Measurements from ENCODE around the gene TCF7L2.

Gene TCF7L2

DNA sequence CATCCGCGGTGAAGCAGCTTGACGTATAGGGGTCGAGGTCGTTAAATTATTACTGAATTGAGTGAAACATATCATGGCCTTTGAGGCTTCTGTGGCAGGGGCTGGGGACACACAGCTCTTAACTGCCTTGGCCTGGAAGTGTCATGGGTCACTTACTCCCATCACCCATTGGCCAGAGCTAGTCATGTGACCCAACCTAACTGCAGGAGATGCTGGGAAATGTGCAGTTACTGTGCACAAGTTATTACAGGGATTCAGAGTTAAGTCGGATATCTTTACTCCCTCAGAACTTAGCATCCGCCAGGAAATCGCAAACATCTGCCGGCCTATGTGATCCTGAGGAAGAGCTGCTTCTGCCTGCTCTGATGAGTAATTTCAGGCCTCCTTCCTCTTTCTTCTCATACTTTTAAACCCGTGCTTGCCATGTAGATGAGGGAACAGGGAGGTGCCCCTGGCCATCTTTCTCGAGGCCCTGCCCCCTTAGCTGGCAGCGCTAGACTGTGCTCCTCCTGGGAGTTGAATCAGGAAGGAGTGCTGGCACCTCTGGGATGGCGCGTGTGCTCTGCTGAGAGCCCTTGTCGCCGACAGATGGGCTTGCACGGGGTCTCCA lies 203.6 kb downstream of the TCF7L2 start:
- in situ Hi-C loops (cut with MboI; ENCODE audit: low pct_unique_long_range_greater_than_20kb, low sequenced_read_pairs, unreplicated experiment) = no loop called here
- DNase-seq (ENCODE audit: low spot score) = no peak
- TF ChIP-seq, protein P1, sequence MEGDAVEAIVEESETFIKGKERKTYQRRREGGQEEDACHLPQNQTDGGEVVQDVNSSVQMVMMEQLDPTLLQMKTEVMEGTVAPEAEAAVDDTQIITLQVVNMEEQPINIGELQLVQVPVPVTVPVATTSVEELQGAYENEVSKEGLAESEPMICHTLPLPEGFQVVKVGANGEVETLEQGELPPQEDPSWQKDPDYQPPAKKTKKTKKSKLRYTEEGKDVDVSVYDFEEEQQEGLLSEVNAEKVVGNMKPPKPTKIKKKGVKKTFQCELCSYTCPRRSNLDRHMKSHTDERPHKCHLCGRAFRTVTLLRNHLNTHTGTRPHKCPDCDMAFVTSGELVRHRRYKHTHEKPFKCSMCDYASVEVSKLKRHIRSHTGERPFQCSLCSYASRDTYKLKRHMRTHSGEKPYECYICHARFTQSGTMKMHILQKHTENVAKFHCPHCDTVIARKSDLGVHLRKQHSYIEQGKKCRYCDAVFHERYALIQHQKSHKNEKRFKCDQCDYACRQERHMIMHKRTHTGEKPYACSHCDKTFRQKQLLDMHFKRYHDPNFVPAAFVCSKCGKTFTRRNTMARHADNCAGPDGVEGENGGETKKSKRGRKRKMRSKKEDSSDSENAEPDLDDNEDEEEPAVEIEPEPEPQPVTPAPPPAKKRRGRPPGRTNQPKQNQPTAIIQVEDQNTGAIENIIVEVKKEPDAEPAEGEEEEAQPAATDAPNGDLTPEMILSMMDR (IDR thresholded peaks at IDR 0.05; ENCODE audit: extremely low read depth, insufficient read depth, missing control alignments) = no peak

DNA sequence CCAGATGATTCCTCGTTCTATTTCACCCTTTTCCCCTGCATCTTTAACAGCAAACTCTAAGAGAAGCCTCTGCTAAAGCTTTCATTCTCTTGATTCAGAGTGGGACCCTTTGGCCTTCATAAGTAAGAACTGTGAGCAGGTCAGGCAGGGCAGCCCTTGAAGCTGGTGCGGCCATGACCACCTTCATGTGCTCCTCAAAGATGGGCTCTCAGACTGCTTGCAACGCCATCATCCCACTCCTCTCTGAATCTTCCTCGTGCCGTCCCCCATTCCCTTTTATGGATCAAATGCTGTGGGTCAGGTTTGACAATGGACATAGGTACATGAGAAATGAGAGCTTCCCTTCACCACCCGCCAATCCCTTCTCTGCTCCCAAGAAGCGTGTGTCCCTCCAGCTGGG lies 207.4 kb downstream of the TCF7L2 start:
- in situ Hi-C loops (cut with MboI; ENCODE audit: low pct_unique_long_range_greater_than_20kb, low sequenced_read_pairs, unreplicated experiment) = no loop called here
- no peak for DNase-seq (ENCODE audit: low spot score)
- TF ChIP-seq, protein P1 (IDR thresholded peaks at IDR 0.05; ENCODE audit: extremely low read depth, insufficient read depth, missing control alignments) = no peak

DNA sequence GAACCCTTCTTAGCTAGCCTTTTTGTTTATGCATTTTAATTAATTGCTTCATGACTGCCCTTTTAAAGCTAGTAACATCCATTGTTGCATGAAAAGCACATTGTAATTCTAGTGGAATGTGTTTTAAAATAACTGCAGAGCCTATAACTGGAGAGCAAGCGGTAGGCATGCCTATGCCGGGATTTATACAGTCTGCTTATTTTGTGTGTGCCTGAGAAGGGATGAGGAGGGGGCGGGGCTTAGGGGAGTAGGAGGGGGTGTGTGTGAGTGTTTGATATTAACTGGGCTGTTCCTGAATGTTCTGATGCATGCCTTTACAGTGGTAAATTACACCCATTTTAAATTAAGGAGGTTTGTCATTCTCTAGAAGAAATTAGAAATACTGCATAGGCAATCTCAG lies 208.1 kb downstream of the TCF7L2 start:
- TF ChIP-seq, protein P1 (IDR thresholded peaks at IDR 0.05; ENCODE audit: extremely low read depth, insufficient read depth, missing control alignments) = no peak
- no peak for DNase-seq (ENCODE audit: low spot score)
- in situ Hi-C loops (cut with MboI; ENCODE audit: low pct_unique_long_range_greater_than_20kb, low sequenced_read_pairs, unreplicated experiment) = no loop called here

DNA sequence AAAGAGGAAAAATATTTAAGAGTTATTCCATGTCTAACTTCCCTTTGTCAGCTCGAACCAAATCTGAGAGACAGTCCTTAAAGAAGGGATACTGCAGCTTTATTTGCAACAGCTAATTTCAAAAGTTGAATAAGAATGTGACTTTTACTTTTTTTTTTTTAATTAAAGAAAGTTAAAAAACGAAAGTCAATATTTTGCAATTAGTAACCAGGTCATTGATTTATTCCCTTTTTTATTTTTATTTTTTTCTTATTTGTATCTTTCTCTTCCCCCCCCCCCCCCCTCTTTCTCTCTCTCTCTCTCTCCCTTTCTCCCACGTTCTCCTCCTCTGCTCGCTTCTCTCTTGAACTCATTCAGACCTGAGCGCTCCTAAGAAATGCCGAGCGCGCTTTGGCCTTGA lies 209.5 kb downstream of the TCF7L2 start:
- in situ Hi-C loops (cut with MboI; ENCODE audit: low pct_unique_long_range_greater_than_20kb, low sequenced_read_pairs, unreplicated experiment) = no loop called here

DNA sequence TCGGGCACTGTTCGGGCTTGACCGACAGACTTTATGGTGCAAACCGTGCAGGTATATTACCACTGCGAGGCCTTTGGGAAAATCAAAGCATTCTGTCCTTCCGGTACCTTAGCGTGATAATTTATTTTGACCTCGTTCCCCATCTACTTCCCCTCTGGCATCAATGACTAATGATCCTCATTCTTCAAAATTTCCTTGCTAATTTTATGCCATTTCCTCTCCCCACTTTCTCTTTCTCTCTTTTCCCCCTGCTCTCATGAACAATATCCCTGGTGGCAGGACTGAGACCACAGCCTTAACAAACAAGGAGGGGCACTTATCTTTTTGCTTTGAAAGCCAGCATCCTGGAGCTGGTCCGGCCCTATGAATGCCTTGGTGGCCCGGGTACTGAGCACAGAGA lies 210.6 kb downstream of the TCF7L2 start:
- no peak for DNase-seq (ENCODE audit: low spot score)
- TF ChIP-seq, protein P1 (IDR thresholded peaks at IDR 0.05; ENCODE audit: extremely low read depth, insufficient read depth, missing control alignments) = no peak
- in situ Hi-C loops (cut with MboI; ENCODE audit: low pct_unique_long_range_greater_than_20kb, low sequenced_read_pairs, unreplicated experiment) = no loop called here

More for the DNA sequence above, 209.5 kb downstream of the TCF7L2 start:
- no peak for DNase-seq (ENCODE audit: low spot score)
- TF ChIP-seq, protein P1 (IDR thresholded peaks at IDR 0.05; ENCODE audit: extremely low read depth, insufficient read depth, missing control alignments) = no peak

DNA sequence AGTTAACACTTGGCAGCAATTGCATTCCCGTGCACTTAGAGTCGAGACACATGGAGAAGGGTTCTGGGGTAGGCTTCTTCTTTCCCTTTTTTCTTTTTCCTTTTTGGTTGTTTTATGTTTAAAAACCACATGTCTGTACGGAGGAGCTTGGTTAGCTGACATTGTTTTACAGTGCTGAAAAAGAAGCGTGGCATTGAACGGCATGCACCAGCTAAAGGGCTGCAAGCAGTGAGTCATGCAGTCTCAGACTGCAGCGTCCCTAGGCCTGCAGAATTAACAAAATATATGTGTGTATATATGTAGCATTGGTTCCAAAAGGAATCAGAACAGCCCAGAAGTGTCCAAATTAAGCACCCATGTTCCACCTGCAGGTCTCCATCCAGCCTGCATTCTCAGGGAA lies 211.0 kb downstream of the TCF7L2 start:
- TF ChIP-seq, protein P1 (IDR thresholded peaks at IDR 0.05; ENCODE audit: extremely low read depth, insufficient read depth, missing control alignments) = no peak
- DNase-seq (ENCODE audit: low spot score) = no peak
- in situ Hi-C loops (cut with MboI; ENCODE audit: low pct_unique_long_range_greater_than_20kb, low sequenced_read_pairs, unreplicated experiment) = no loop called here

Measured in GM13977 (cell line).